Tibial nerve (tissue), 3 donors: ENCODE data around the gene COL4A2.

Experiments used
- CTCF ChIP-seq, 5 experiments: fragments of 200-600 bp in 3 of 5; fragments of 450-650 bp in 2 of 5; sonication (generic) in 3 of 5; IDR thresholded peaks; one replicate each; pipeline ENCODE4 v1.5.1; 2016 to 2019; ENCODE audit warnings: antibody characterized with exemption in 5 of 5, mild to moderate bottlenecking in 3 of 5, moderate library complexity in 2 of 5
- POLR2A ChIP-seq, 2 donors: fragments of 450-650 bp; IDR thresholded peaks; one replicate each; pipeline ENCODE4 v1.6.1; 2017; ENCODE audit warnings: antibody characterized with exemption in 2 of 2, mild to moderate bottlenecking in 2 of 2, moderate library complexity in 2 of 2

GRCh38 chr13:110469597-110469996 is 162.5 kb downstream of the COL4A2 start:
- TF ChIP-seq CTCF (IDR thresholded peaks at IDR 0.05) (no peak), POLR2A (IDR thresholded peaks at IDR 0.05) (no peak)
